CD8-positive, alpha-beta memory T cell (primary cell): ENCODE results near the gene BST2. TPM values are rescaled to one million over a fixed set of nuclear protein-coding genes. Genes with fewer than 3 reads are reported as not detected.

Source experiments
- CTCF ChIA-PET: fragments of 350-600 bp; sonication (Branson Sonifier 250); formaldehyde crosslinking; loops from one replicate; lab custom pipeline; 2021; ENCODE audit warnings: antibody characterized with exemption; lab: Charles Lee
- POLR2A ChIA-PET: fragments of 350-600 bp; sonication (Branson Sonifier 250); formaldehyde crosslinking; loops from one replicate; lab custom pipeline; 2021; ENCODE audit warnings: antibody characterized with exemption; lab: Charles Lee
- DNase-seq, 5 donors: peaks; one replicate each; pipeline versions ENCODE4 v3.0.0 to v3.0.0-alpha.2; 2020 to 2022; ENCODE audit warnings: mixed read lengths in 1 of 5
- H3K27ac ChIP-seq: one replicate; pipeline ENCODE4 v1.7.0; 2013; ENCODE audit warnings: low read depth, mild to moderate bottlenecking, low read length, moderate library complexity
- H3K27me3 ChIP-seq: 2 replicates; pipeline ENCODE4 v1.7.0; 2013; ENCODE audit warnings: low read length, mild to moderate bottlenecking; ENCODE audit not compliant: insufficient read depth, poor library complexity, severe bottlenecking
- H3K36me3 ChIP-seq: 2 replicates; pipeline ENCODE4 v1.7.0; 2013; ENCODE audit warnings: mild to moderate bottlenecking, low read length, moderate library complexity; ENCODE audit not compliant: insufficient read depth
- H3K4me1 ChIP-seq: 2 replicates; pipeline ENCODE4 v1.7.0; 2013; ENCODE audit warnings: mild to moderate bottlenecking, low read length, moderate library complexity; ENCODE audit not compliant: insufficient read depth
- H3K4me3 ChIP-seq: 2 replicates; pipeline ENCODE4 v1.7.0; 2013; ENCODE audit warnings: mild to moderate bottlenecking, low read length
- H3K9me3 ChIP-seq: 2 replicates; pipeline ENCODE4 v1.7.0; 2013; ENCODE audit warnings: mild to moderate bottlenecking, low read length
- H3K27ac Mint-ChIP-seq, 8 donors: one replicate each; pipeline ENCODE4 v1.8.0; 2020 to 2021; ENCODE audit warnings: mixed read lengths in 8 of 8, mild to moderate bottlenecking in 6 of 8, inconsistent platforms in 3 of 8, moderate library complexity in 3 of 8
- H3K27me3 Mint-ChIP-seq, 2 donors: one replicate each; pipeline ENCODE4 v1.8.0; 2020 to 2021; ENCODE audit warnings: mixed read lengths in 2 of 2, mild to moderate bottlenecking in 1 of 2, moderate library complexity in 1 of 2
- H3K36me3 Mint-ChIP-seq, 3 donors: one replicate each; pipeline ENCODE4 v1.8.0; 2020 to 2021; ENCODE audit warnings: mixed read lengths in 3 of 3, inconsistent platforms in 1 of 3, mild to moderate bottlenecking in 1 of 3
- H3K4me1 Mint-ChIP-seq, 3 donors: one replicate each; pipeline ENCODE4 v1.8.0; 2020 to 2021; ENCODE audit warnings: mixed read lengths in 3 of 3, inconsistent platforms in 1 of 3, mild to moderate bottlenecking in 1 of 3
- H3K4me3 Mint-ChIP-seq, 7 donors: one replicate each; pipeline ENCODE4 v1.8.0; 2020 to 2021; ENCODE audit warnings: mixed read lengths in 7 of 7, mild to moderate bottlenecking in 6 of 7, moderate library complexity in 4 of 7, inconsistent platforms in 2 of 7
- H3K9me3 Mint-ChIP-seq, 5 donors: one replicate each; pipeline ENCODE4 v1.8.0; 2020 to 2022; ENCODE audit warnings: mixed read lengths in 5 of 5, mild to moderate bottlenecking in 3 of 5, moderate library complexity in 2 of 5, inconsistent platforms in 1 of 5
- polyA plus RNA-seq: library from polyadenylated mRNA; unstranded; fragments of 300-500 nt; fragmentation: Illumina TruSeq; gene quantifications from one replicate; pipeline ENCODE4 v1.2.3, GENCODE V29; 2021
- total RNA-seq, 2 experiments: library from RNA; stranded (reverse); gene quantifications; one replicate each; pipeline ENCODE4 v1.2.3, GENCODE V29; 2021

Gene BST2
- total and polyA plus RNA-seq, 3 experiments from 2014 or later = 116 to 192 (median 124) TPM

GRCh38 chr19:17359905-17360800, 45.3 kb downstream of the BST2 start:
- H3K4me3 Mint-ChIP-seq = no peak overlapping the region
- no peaks in the 10 kb centered on the region for H3K4me1 ChIP-seq

GRCh38 chr19:17358395-17358794, 47.0 kb downstream of the BST2 start:
- DNase-seq = no peak
- Histone ChIP-seq H3K36me3 (no peaks in the 10 kb centered on the region), H3K4me1 (no peaks in the 10 kb centered on the region), H3K27me3 (no peaks in the 10 kb centered on the region), H3K9me3 (no peaks in the 10 kb centered on the region), H3K4me3 (no peak overlapping the region), H3K27ac (no peak overlapping the region)
- H3K9me3 Mint-ChIP-seq = no peaks in the 10 kb centered on the region
- ChIA-PET CTCF (interaction anchor here (0.7 kb wide), 1 partner anchor 13 kb away, joined by 3 read pairs; no protein-coding TSS in a partner anchor), POLR2A (interaction anchor here (0.7 kb wide), 1 partner anchor 815 kb away, joined by 3 read pairs; no protein-coding TSS in a partner anchor)
- no peak overlapping the region for H3K27ac Mint-ChIP-seq
- H3K36me3 Mint-ChIP-seq = no peaks in the 10 kb centered on the region
- no peaks in the 10 kb centered on the region for H3K4me1 Mint-ChIP-seq
- peaks cover 2 to 4% of the 10 kb centered on the region in 2 donors for H3K27me3 Mint-ChIP-seq
- H3K4me3 Mint-ChIP-seq = no peak overlapping the region

More at GRCh38 chr19:17359905-17360800, 45.3 kb downstream of the BST2 start:
- Mint-ChIP-seq H3K9me3 (no peaks in the 10 kb centered on the region), H3K4me1 (no peaks in the 10 kb centered on the region), H3K36me3 (no peaks in the 10 kb centered on the region), H3K27me3 (peaks cover 3% of the 10 kb centered on the region in 2 donors), H3K27ac (no peak overlapping the region)
- ChIA-PET POLR2A (no interaction called here), CTCF (interaction anchor here (1.0 kb wide), 1 partner anchor 26 kb away, joined by 3 read pairs; no protein-coding TSS in a partner anchor)
- H3K27ac ChIP-seq = no peak overlapping the region
- H3K27me3 ChIP-seq = no peaks in the 10 kb centered on the region
- DNase-seq = no peak
- H3K36me3 ChIP-seq = no peaks in the 10 kb centered on the region
- H3K4me3 ChIP-seq = no peak overlapping the region
- no peaks in the 10 kb centered on the region for H3K9me3 ChIP-seq

GRCh38 chr19:17357724-17358123, 47.7 kb downstream of the BST2 start:
- CTCF ChIA-PET = interaction anchor here (0.7 kb wide), 1 partner anchor 12 kb away, joined by 3 read pairs; no protein-coding TSS in a partner anchor

GRCh38 chr19:17357078-17357666, 48.3 kb downstream of the BST2 start:
- CTCF ChIA-PET = no interaction called here

More at GRCh38 chr19:17357724-17358123, 47.7 kb downstream of the BST2 start:
- no peaks in the 10 kb centered on the region for H3K9me3 Mint-ChIP-seq
- Histone ChIP-seq H3K9me3 (no peaks in the 10 kb centered on the region), H3K4me3 (no peak overlapping the region), H3K4me1 (no peaks in the 10 kb centered on the region), H3K27ac (no peak overlapping the region), H3K27me3 (no peaks in the 10 kb centered on the region), H3K36me3 (no peaks in the 10 kb centered on the region)
- H3K4me3 Mint-ChIP-seq = no peak overlapping the region
- POLR2A ChIA-PET = no interaction called here
- no peak for DNase-seq
- H3K36me3 Mint-ChIP-seq = no peaks in the 10 kb centered on the region
- H3K4me1 Mint-ChIP-seq = no peaks in the 10 kb centered on the region
- H3K27ac Mint-ChIP-seq = no peak overlapping the region
- peaks cover 3 to 8% of the 10 kb centered on the region in 2 donors for H3K27me3 Mint-ChIP-seq

GRCh38 chr19:17353386-17353785, 52.0 kb downstream of the BST2 start:
- Histone ChIP-seq H3K27me3 (peaks cover 6% of the 10 kb centered on the region), H3K36me3 (no peaks in the 10 kb centered on the region), H3K27ac (no peak overlapping the region), H3K9me3 (no peaks in the 10 kb centered on the region), H3K4me3 (no peak overlapping the region), H3K4me1 (no peaks in the 10 kb centered on the region)
- Mint-ChIP-seq H3K36me3 (no peaks in the 10 kb centered on the region), H3K9me3 (no peaks in the 10 kb centered on the region), H3K4me1 (peaks cover 0 to 6% (median 0%) of the 10 kb centered on the region in 3 donors), H3K4me3 (no peak overlapping the region), H3K27me3 (peaks cover 10 to 36% of the 10 kb centered on the region in 2 donors), H3K27ac (no peak overlapping the region)
- no peak for DNase-seq
- CTCF ChIA-PET = no interaction called here
- POLR2A ChIA-PET = no interaction called here

More at GRCh38 chr19:17357078-17357666, 48.3 kb downstream of the BST2 start:
- DNase-seq = no peak
- H3K27me3 ChIP-seq = no peaks in the 10 kb centered on the region
- no peak overlapping the region for H3K27ac ChIP-seq
- H3K27ac Mint-ChIP-seq = peak overlapping the region in 1 of 8 donors; percentile 13
- H3K4me3 ChIP-seq = no peak overlapping the region
- H3K9me3 ChIP-seq = no peaks in the 10 kb centered on the region
- POLR2A ChIA-PET = no interaction called here
- peaks cover 6 to 10% of the 10 kb centered on the region in 2 donors for H3K27me3 Mint-ChIP-seq
- no peak overlapping the region for H3K4me3 Mint-ChIP-seq
- H3K36me3 Mint-ChIP-seq = no peaks in the 10 kb centered on the region
- no peaks in the 10 kb centered on the region for H3K4me1 ChIP-seq
- no peaks in the 10 kb centered on the region for H3K9me3 Mint-ChIP-seq
- no peaks in the 10 kb centered on the region for H3K4me1 Mint-ChIP-seq
- no peaks in the 10 kb centered on the region for H3K36me3 ChIP-seq

Other genes with a start within 250 kb of the BST2 start
- gene USE1, start 190.3 kb downstream of the BST2 start, total RNA-seq = 10 to 100 TPM; 31.9 to 35.4 TPM
- 33.6 TPM for gene USE1, start 190.3 kb downstream of the BST2 start, polyA plus RNA-seq
- gene OCEL1, start 179.4 kb downstream of the BST2 start, total RNA-seq = 10 to 100 TPM; 15.0 to 16.8 TPM
- 35.5 TPM for gene OCEL1, start 179.4 kb downstream of the BST2 start, polyA plus RNA-seq
- 1 to 10 TPM; 7.4 to 7.8 TPM for gene NR2F6, start 159.7 kb downstream of the BST2 start, total RNA-seq
- gene NR2F6, start 159.7 kb downstream of the BST2 start, polyA plus RNA-seq = 0.94 TPM
- gene USHBP1, start 140.9 kb downstream of the BST2 start, total RNA-seq = under 1 TPM; 0.07 to 0.27 TPM
- not detected for gene USHBP1, start 140.9 kb downstream of the BST2 start, polyA plus RNA-seq
- 100 to 1,000 TPM; 124 to 132 TPM for gene BABAM1, start 138.2 kb downstream of the BST2 start, total RNA-seq
- gene BABAM1, start 138.2 kb downstream of the BST2 start, polyA plus RNA-seq = 114 TPM
- gene ANKLE1, start 123.7 kb downstream of the BST2 start, total RNA-seq = 10 to 100 TPM; 15.2 to 16.2 TPM
- 0.47 TPM for gene ANKLE1, start 123.7 kb downstream of the BST2 start, polyA plus RNA-seq
- gene ABHD8, start 102.2 kb downstream of the BST2 start, total RNA-seq = 1 to 10 TPM; 5.2 to 6.0 TPM
- 8.3 TPM for gene ABHD8, start 102.2 kb downstream of the BST2 start, polyA plus RNA-seq
- gene MRPL34, start 99.8 kb downstream of the BST2 start, total RNA-seq = 100 to 1,000 TPM; 136 to 138 TPM
- 227 TPM for gene MRPL34, start 99.8 kb downstream of the BST2 start, polyA plus RNA-seq
- gene DDA1, start 96.1 kb downstream of the BST2 start, total RNA-seq = 10 to 100 TPM; 47.9 to 51.1 TPM
- gene DDA1, start 96.1 kb downstream of the BST2 start, polyA plus RNA-seq = 34.7 TPM
- 1 to 10 TPM; 4.1 to 5.1 TPM for gene ANO8, start 70.8 kb downstream of the BST2 start, total RNA-seq
- gene ANO8, start 70.8 kb downstream of the BST2 start, polyA plus RNA-seq = 0.43 TPM
- gene GTPBP3, start 68.1 kb downstream of the BST2 start, total RNA-seq = 10 to 100 TPM; 47.3 to 55.7 TPM
- 13.3 TPM for gene GTPBP3, start 68.1 kb downstream of the BST2 start, polyA plus RNA-seq
- gene PLVAP, start 28.3 kb downstream of the BST2 start, total RNA-seq = not detected
- gene PLVAP, start 28.3 kb downstream of the BST2 start, polyA plus RNA-seq = not detected
- gene CCDC194, start 11.4 kb downstream of the BST2 start, total RNA-seq = 1 to 10 TPM; 1.1 to 1.5 TPM
- not detected for gene CCDC194, start 11.4 kb downstream of the BST2 start, polyA plus RNA-seq
- gene MVB12A, start 14.4 kb upstream of the BST2 start, total RNA-seq = 10 to 100 TPM; 34.5 to 39.2 TPM
- gene MVB12A, start 14.4 kb upstream of the BST2 start, polyA plus RNA-seq = 26.9 TPM
- not detected for gene TMEM221, start 43.0 kb upstream of the BST2 start, total RNA-seq
- not detected for gene TMEM221, start 43.0 kb upstream of the BST2 start, polyA plus RNA-seq
- not detected for gene NXNL1, start 55.3 kb upstream of the BST2 start, total RNA-seq
- gene NXNL1, start 55.3 kb upstream of the BST2 start, polyA plus RNA-seq = not detected
- gene SLC27A1, start 64.9 kb upstream of the BST2 start, total RNA-seq = 1 to 10 TPM; 2.0 to 3.7 TPM
- gene SLC27A1, start 64.9 kb upstream of the BST2 start, polyA plus RNA-seq = 6.6 TPM
- 10 to 100 TPM; 56.6 to 71.1 TPM for gene PGLS, start 106.0 kb upstream of the BST2 start, total RNA-seq
- 78.4 TPM for gene PGLS, start 106.0 kb upstream of the BST2 start, polyA plus RNA-seq
- gene COLGALT1, start 150.0 kb upstream of the BST2 start, total RNA-seq = 100 to 1,000 TPM in 1 of 2 experiments, 10 to 100 TPM in 1; 94.8 to 104 TPM
- 25.3 TPM for gene COLGALT1, start 150.0 kb upstream of the BST2 start, polyA plus RNA-seq